MM.1S (cell line): ENCODE data around the gene MYO10.
"Not testable (repeated sequence)": the region's sequence is repeated elsewhere in the genome, so short reads cannot be mapped to it uniquely, and the experiment has no call there.

Source experiments
- DNase-seq: peaks from one replicate; pipeline ENCODE4 v3.0.0-alpha.2; 2015
- H2AFZ ChIP-seq: fragments of 300-600 bp; sonication (generic); 2 replicates; pipeline ENCODE4 v1.6.0; 2016; ENCODE audit warnings: antibody characterized with exemption, low read length
- H3F3A ChIP-seq: fragments of 300-600 bp; sonication (generic); 2 replicates; pipeline ENCODE4 v1.6.1; 2016; ENCODE audit warnings: mild to moderate bottlenecking, antibody characterized with exemption, low read length, moderate library complexity, mixed read lengths; ENCODE audit not compliant: insufficient read depth
- H3K27ac ChIP-seq: fragments of 300-600 bp; sonication (generic); 2 replicates; pipeline ENCODE4 v1.5.1; 2016; ENCODE audit warnings: mild to moderate bottlenecking, low read length
- H3K27me3 ChIP-seq: fragments of 300-600 bp; sonication (generic); replicated peaks from 2 replicates; pipeline ENCODE4 v1.6.0; 2016; ENCODE audit warnings: low read length; ENCODE audit not compliant: insufficient read depth
- H3K36me3 ChIP-seq: fragments of 300-600 bp; sonication (generic); replicated peaks from 2 replicates; pipeline ENCODE4 v1.6.1; 2016; ENCODE audit warnings: mild to moderate bottlenecking, low read length, mixed read lengths; ENCODE audit not compliant: insufficient read depth
- H3K4me1 ChIP-seq: fragments of 300-600 bp; sonication (generic); 2 replicates; pipeline ENCODE4 v1.6.1; 2016; ENCODE audit warnings: low read length, mixed read lengths
- H3K4me2 ChIP-seq: fragments of 300-600 bp; sonication (generic); 2 replicates; pipeline ENCODE4 v1.6.0; 2016; ENCODE audit warnings: low read depth, low read length
- H3K4me3 ChIP-seq: fragments of 300-600 bp; sonication (generic); 2 replicates; pipeline ENCODE4 v1.5.1; 2016; ENCODE audit warnings: low read length, mixed read lengths
- H3K79me2 ChIP-seq: fragments of 300-600 bp; sonication (generic); 2 replicates; pipeline ENCODE4 v1.6.1; 2016; ENCODE audit warnings: mixed run types, low read length, mixed read lengths
- H3K9ac ChIP-seq: fragments of 300-600 bp; sonication (generic); 2 replicates; pipeline ENCODE4 v1.6.1; 2016; ENCODE audit warnings: low read length, mixed read lengths
- H3K9me2 ChIP-seq: fragments of 300-600 bp; sonication (generic); replicated peaks from 2 replicates; pipeline ENCODE4 v1.6.1; 2016; ENCODE audit warnings: mild to moderate bottlenecking, low read length, mixed read lengths; ENCODE audit not compliant: insufficient read depth
- H3K9me3 ChIP-seq: fragments of 300-600 bp; sonication (generic); replicated peaks from 2 replicates; pipeline ENCODE4 v1.6.1; 2016; ENCODE audit warnings: mild to moderate bottlenecking, low read length, mixed read lengths; ENCODE audit not compliant: insufficient read depth
- H4K20me1 ChIP-seq: fragments of 300-600 bp; sonication (generic); 2 replicates; pipeline ENCODE4 v1.6.1; 2016; ENCODE audit warnings: mild to moderate bottlenecking, low read length, moderate library complexity, mixed read lengths; ENCODE audit not compliant: insufficient read depth
- CTCF ChIP-seq: fragments of 300-600 bp; sonication (generic); IDR thresholded peaks from 2 replicates; pipeline ENCODE4 v1.5.1; 2016; ENCODE audit warnings: antibody characterized with exemption, low read length, mixed read lengths
- EZH2 ChIP-seq: fragments of 300-600 bp; sonication (generic); optimal IDR thresholded peaks from 2 replicates; pipeline ENCODE3; 2017; ENCODE audit warnings: low read depth, mild to moderate bottlenecking, antibody characterized with exemption, low read length, mixed read lengths
- EZH2phosphoT487 ChIP-seq: fragments of 300-600 bp; sonication (generic); IDR thresholded peaks from 2 replicates; pipeline ENCODE4 v1.6.1; 2018; ENCODE audit warnings: antibody characterized with exemption, low read length

Gene MYO10

GRCh38 chr5:16757989-16758501 is 178.0 kb downstream of the MYO10 start:
- no peaks in the 10 kb centered on the region for H3K27me3 ChIP-seq
- H3K9me2 ChIP-seq = no peaks in the 10 kb centered on the region
- no peak for TF ChIP-seq CTCF
- TF ChIP-seq EZH2 = no peak
- H3K4me2 ChIP-seq = no peak overlapping the region
- H3K4me3 ChIP-seq = no peak overlapping the region
- no peaks in the 10 kb centered on the region for H3F3A ChIP-seq
- DNase-seq = no peak
- no peaks in the 10 kb centered on the region for H3K9me3 ChIP-seq
- H3K9ac ChIP-seq = no peak overlapping the region
- H3K27ac ChIP-seq = no peak overlapping the region
- no peaks in the 10 kb centered on the region for H3K4me1 ChIP-seq
- H3K36me3 ChIP-seq = no peaks in the 10 kb centered on the region
- H2AFZ ChIP-seq = no peak overlapping the region
- H4K20me1 ChIP-seq = no peaks in the 10 kb centered on the region
- H3K79me2 ChIP-seq = no peaks in the 10 kb centered on the region

GRCh38 chr5:16757577-16757976 is 178.5 kb downstream of the MYO10 start:
- not testable (repeated sequence) for H3K79me2 ChIP-seq, H3K27ac ChIP-seq, H3K4me3 ChIP-seq, H3K36me3 ChIP-seq, H3K9me3 ChIP-seq, H3K9ac ChIP-seq, H3K9me2 ChIP-seq, H3K4me1 ChIP-seq, H2AFZ ChIP-seq, H3K27me3 ChIP-seq, H3F3A ChIP-seq, H3K4me2 ChIP-seq, DNase-seq, H4K20me1 ChIP-seq

- no peaks in the 10 kb centered on the region for H3K9me3 ChIP-seq
- H3K4me3 ChIP-seq = no peak overlapping the region
- no peak overlapping the region for H3K27ac ChIP-seq
- H3K79me2 ChIP-seq = no peaks in the 10 kb centered on the region
- H3K4me2 ChIP-seq = no peak overlapping the region
- H3F3A ChIP-seq = no peaks in the 10 kb centered on the region
- no peaks in the 10 kb centered on the region for H4K20me1 ChIP-seq
- H3K36me3 ChIP-seq = no peaks in the 10 kb centered on the region
- no peak overlapping the region for H3K9ac ChIP-seq
- H3K9me2 ChIP-seq = no peaks in the 10 kb centered on the region
- TF ChIP-seq CTCF (no peak), EZH2 (no peak), EZH2phosphoT487 (no peak)
- no peaks in the 10 kb centered on the region for H3K4me1 ChIP-seq
- no peak for DNase-seq
- no peaks in the 10 kb centered on the region for H3K27me3 ChIP-seq
- H2AFZ ChIP-seq = no peak overlapping the region
These were observed 178.9 kb downstream of the MYO10 start for GRCh38 chr5:16757146-16757545.

- Histone ChIP-seq H3K4me2 (no peak overlapping the region), H3K4me1 (no peaks in the 10 kb centered on the region), H3K9me3 (no peaks in the 10 kb centered on the region), H3K79me2 (no peaks in the 10 kb centered on the region), H2AFZ (no peak overlapping the region), H3F3A (no peaks in the 10 kb centered on the region), H3K9ac (no peak overlapping the region), H3K36me3 (no peaks in the 10 kb centered on the region), H3K27ac (no peak overlapping the region), H3K9me2 (no peaks in the 10 kb centered on the region), H3K4me3 (no peak overlapping the region), H4K20me1 (no peaks in the 10 kb centered on the region), H3K27me3 (no peaks in the 10 kb centered on the region)
- TF ChIP-seq EZH2phosphoT487 (no peak), EZH2 (no peak), CTCF (no peak)
- DNase-seq = no peak
These were observed 179.4 kb downstream of the MYO10 start for GRCh38 chr5:16756692-16757091.
